ENCODE results near the gene DUSP10.

Gene DUSP10

GRCh38 chr1:221748981-221749380, 7.1 kb upstream of the DUSP10 start:
- Mint-ChIP-seq H3K27me3 (no peaks in the 10 kb centered on the region), H3K27ac (no peak overlapping the region), H3K4me3 (no peak overlapping the region), H3K4me1 (peaks cover 47% of the 10 kb centered on the region), H3K9me3 (peaks cover 7 to 9% of the 10 kb centered on the region in 2 donors)
- no peak for ATAC-seq
- DNase-seq: no peak

GRCh38 chr1:221747839-221748238, 6.0 kb upstream of the DUSP10 start:
- H3K27me3 Mint-ChIP-seq: no peaks in the 10 kb centered on the region
- ATAC-seq (no peak), DNase-seq (no peak)
- peaks cover 45% of the 10 kb centered on the region for H3K4me1 Mint-ChIP-seq
- H3K4me3 Mint-ChIP-seq: no peak overlapping the region
- peaks cover 0 to 7% of the 10 kb centered on the region in 2 donors for H3K9me3 Mint-ChIP-seq
- no peak overlapping the region for H3K27ac Mint-ChIP-seq

GRCh38 chr1:221743416-221744208, 1.7 kb upstream of the DUSP10 start:
- Mint-ChIP-seq H3K9me3 (peaks cover 0 to under 1% of the 10 kb centered on the region in 2 donors), H3K4me3 (peak overlapping the region in 1 of 2 donors; percentile 93), H3K4me1 (peaks cover 30% of the 10 kb centered on the region), H3K27me3 (no peaks in the 10 kb centered on the region), H3K27ac (peak overlapping the region; percentile 83 to 90)
- no peak for DNase-seq
- no peak for ATAC-seq

GRCh38 chr1:221742555-221743415, 896 bp upstream of the DUSP10 start:
- Mint-ChIP-seq H3K4me3 (peak overlapping the region in 1 of 2 donors; percentile 93), H3K27ac (peak overlapping the region; percentile 90 to 95), H3K9me3 (peaks cover 0 to 3% of the 10 kb centered on the region in 2 donors), H3K4me1 (peaks cover 29% of the 10 kb centered on the region), H3K27me3 (no peaks in the 10 kb centered on the region)
- DNase-seq (peak; percentile 84 to 90), ATAC-seq (peak; percentile 73)

- Mint-ChIP-seq H3K9me3 (peaks cover 0 to 3% of the 10 kb centered on the region in 2 donors), H3K27me3 (no peaks in the 10 kb centered on the region), H3K27ac (no peak overlapping the region), H3K4me1 (peaks cover 16% of the 10 kb centered on the region), H3K4me3 (no peak overlapping the region)
- DNase-seq (peak in 1 of 2 donors; percentile 22), ATAC-seq (no peak)
Observed at GRCh38 chr1:221740993-221741702, 741 bp downstream of the DUSP10 start.

GRCh38 chr1:221740369-221740992, 1.4 kb downstream of the DUSP10 start:
- ATAC-seq: no peak
- peaks cover 0 to 3% of the 10 kb centered on the region in 2 donors for H3K9me3 Mint-ChIP-seq
- no peak overlapping the region for H3K27ac Mint-ChIP-seq
- DNase-seq: no peak
- no peak overlapping the region for H3K4me3 Mint-ChIP-seq
- H3K4me1 Mint-ChIP-seq: peaks cover 12% of the 10 kb centered on the region
- H3K27me3 Mint-ChIP-seq: no peaks in the 10 kb centered on the region

- Mint-ChIP-seq H3K4me3 (peak overlapping the region in 1 of 2 donors; percentile 10), H3K9me3 (peaks cover 0 to 3% of the 10 kb centered on the region in 2 donors), H3K27me3 (no peaks in the 10 kb centered on the region), H3K4me1 (peaks cover 19% of the 10 kb centered on the region), H3K27ac (no peak overlapping the region)
- no peak for ATAC-seq
- DNase-seq: no peak
Observed at GRCh38 chr1:221739677-221740025, 2.2 kb downstream of the DUSP10 start.

- Mint-ChIP-seq H3K4me3 (peak overlapping the region in 1 of 2 donors; percentile 40), H3K4me1 (peaks cover 21% of the 10 kb centered on the region)
Observed at GRCh38 chr1:221739018-221739676, 2.7 kb downstream of the DUSP10 start.

GRCh38 chr1:221736714-221737113, 5.2 kb downstream of the DUSP10 start:
- Mint-ChIP-seq H3K9me3 (peaks cover 0 to 3% of the 10 kb centered on the region in 2 donors), H3K27ac (no peak overlapping the region), H3K4me1 (peaks cover 36% of the 10 kb centered on the region), H3K4me3 (peak overlapping the region; percentile 4 to 45), H3K27me3 (no peaks in the 10 kb centered on the region)
- ATAC-seq (no peak), DNase-seq (no peak)

More at GRCh38 chr1:221739018-221739676, 2.7 kb downstream of the DUSP10 start:
- ATAC-seq (no peak), DNase-seq (no peak)
- H3K27me3 Mint-ChIP-seq: no peaks in the 10 kb centered on the region
- H3K27ac Mint-ChIP-seq: peak overlapping the region in 1 of 2 donors; percentile 64
- H3K9me3 Mint-ChIP-seq: peaks cover 0 to 3% of the 10 kb centered on the region in 2 donors

GRCh38 chr1:221735999-221736398, 5.9 kb downstream of the DUSP10 start:
- Mint-ChIP-seq H3K27me3 (no peaks in the 10 kb centered on the region), H3K4me1 (peaks cover 36% of the 10 kb centered on the region), H3K9me3 (peaks cover 0 to 3% of the 10 kb centered on the region in 2 donors), H3K27ac (no peak overlapping the region), H3K4me3 (peak overlapping the region in 1 of 2 donors; percentile 48)
- ATAC-seq (no peak), DNase-seq (no peak)

- DNase-seq (no peak), ATAC-seq (no peak)
- H3K27me3 Mint-ChIP-seq: no peaks in the 10 kb centered on the region
- peaks cover 47% of the 10 kb centered on the region for H3K4me1 Mint-ChIP-seq
- H3K27ac Mint-ChIP-seq: no peak overlapping the region
- H3K9me3 Mint-ChIP-seq: peaks cover 0 to 3% of the 10 kb centered on the region in 2 donors
- H3K4me3 Mint-ChIP-seq: no peak overlapping the region
Observed at GRCh38 chr1:221734187-221734586, 7.7 kb downstream of the DUSP10 start.

- Mint-ChIP-seq H3K4me1 (peaks cover 68% of the 10 kb centered on the region), H3K9me3 (no peaks in the 10 kb centered on the region), H3K27me3 (no peaks in the 10 kb centered on the region), H3K4me3 (no peak overlapping the region), H3K27ac (no peak overlapping the region)
- ATAC-seq: peak; percentile 15
- DNase-seq: no peak
Observed at GRCh38 chr1:221732052-221732451, 9.8 kb downstream of the DUSP10 start.

- peaks cover 84% of the 10 kb centered on the region for H3K4me1 Mint-ChIP-seq
- no peak for ATAC-seq
- H3K27ac Mint-ChIP-seq: peak overlapping the region in 1 of 2 donors; percentile 74
Observed at GRCh38 chr1:221729771-221730330, 12.0 kb downstream of the DUSP10 start.

GRCh38 chr1:221728037-221728505, 13.8 kb downstream of the DUSP10 start:
- Mint-ChIP-seq H3K4me3 (peak overlapping the region; percentile 32 to 37), H3K4me1 (peaks cover 71% of the 10 kb centered on the region)

More at GRCh38 chr1:221729771-221730330, 12.0 kb downstream of the DUSP10 start:
- no peaks in the 10 kb centered on the region for H3K27me3 Mint-ChIP-seq
- peaks cover 0 to 3% of the 10 kb centered on the region in 2 donors for H3K9me3 Mint-ChIP-seq
- no peak overlapping the region for H3K4me3 Mint-ChIP-seq
- no peak for DNase-seq

More at GRCh38 chr1:221728037-221728505, 13.8 kb downstream of the DUSP10 start:
- ATAC-seq (no peak), DNase-seq (no peak)
- H3K27me3 Mint-ChIP-seq: no peaks in the 10 kb centered on the region
- H3K27ac Mint-ChIP-seq: peak overlapping the region in 1 of 2 donors; percentile 54
- H3K9me3 Mint-ChIP-seq: peaks cover 4 to 6% of the 10 kb centered on the region in 2 donors
